DND-41 (cell line): Measurements from ENCODE around the gene RELL2.

Experiments
- CTCF ChIP-seq: IDR thresholded peaks from 2 replicates; pipeline ENCODE4 v1.5.1; 2012; ENCODE audit warnings: borderline replicate concordance, low read length, moderate library complexity, mild to moderate bottlenecking; ENCODE audit not compliant: poor library complexity, severe bottlenecking; ENCODE audit errors: extremely low read depth
- EZH2 ChIP-seq: IDR thresholded peaks from 3 replicates; pipeline ENCODE4 v1.6.1; 2012; ENCODE audit warnings: borderline replicate concordance, low read depth, mild to moderate bottlenecking, moderate library complexity, low read length, inconsistent platforms; ENCODE audit not compliant: severe bottlenecking

GRCh38 chr5:141617128-141617527 lies 19.7 kb upstream of the RELL2 start:
- TF ChIP-seq CTCF (no peak), EZH2 (no peak)
